Activated CD4-positive, alpha-beta T cell treated with anti-CD3 and anti-CD28 coated beads for 4 hours (primary cell): ENCODE measurements around the gene PAPPA2.

Experiments
- DNase-seq, 2 donors: peaks; one replicate each; pipeline ENCODE4 v3.0.0-alpha.2; 2020

Gene PAPPA2

DNA sequence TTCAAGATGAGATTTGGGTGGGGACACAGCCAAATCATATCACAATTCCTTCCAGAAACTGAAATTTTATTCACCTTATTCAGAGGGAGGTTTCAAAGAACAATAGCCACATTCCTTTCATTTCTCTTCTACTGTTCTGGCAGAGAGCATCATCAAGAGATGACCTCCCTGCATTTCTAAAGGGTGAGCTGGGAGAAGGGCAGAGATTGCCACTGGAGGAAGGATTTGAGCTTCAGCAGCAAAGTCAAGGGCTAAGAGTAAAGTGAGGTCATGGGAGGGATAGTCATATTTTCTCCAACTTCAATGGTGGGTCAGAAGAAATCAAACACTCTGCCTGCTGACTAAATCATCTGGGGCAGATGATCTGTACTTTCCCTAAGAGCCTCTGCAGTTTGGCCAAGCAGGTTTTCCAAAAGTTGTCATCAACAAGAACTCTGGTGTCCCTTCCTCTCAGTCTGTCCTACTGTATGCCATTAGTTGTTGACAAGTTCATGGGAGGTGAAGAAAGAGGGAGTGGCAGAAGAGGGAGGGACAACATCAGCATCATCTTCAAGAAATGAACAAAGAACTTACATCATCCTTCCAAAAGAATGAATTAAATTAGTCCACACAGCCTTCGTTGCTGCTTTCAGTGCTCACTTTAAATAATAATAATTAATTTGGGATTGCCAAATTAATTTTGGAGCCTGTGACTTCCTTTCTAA is 403.2 kb downstream of the PAPPA2 start:
- no peak for DNase-seq

GRCh38 chr1:176869577-176869976 is 406.6 kb downstream of the PAPPA2 start:
- no peak for DNase-seq

DNA sequence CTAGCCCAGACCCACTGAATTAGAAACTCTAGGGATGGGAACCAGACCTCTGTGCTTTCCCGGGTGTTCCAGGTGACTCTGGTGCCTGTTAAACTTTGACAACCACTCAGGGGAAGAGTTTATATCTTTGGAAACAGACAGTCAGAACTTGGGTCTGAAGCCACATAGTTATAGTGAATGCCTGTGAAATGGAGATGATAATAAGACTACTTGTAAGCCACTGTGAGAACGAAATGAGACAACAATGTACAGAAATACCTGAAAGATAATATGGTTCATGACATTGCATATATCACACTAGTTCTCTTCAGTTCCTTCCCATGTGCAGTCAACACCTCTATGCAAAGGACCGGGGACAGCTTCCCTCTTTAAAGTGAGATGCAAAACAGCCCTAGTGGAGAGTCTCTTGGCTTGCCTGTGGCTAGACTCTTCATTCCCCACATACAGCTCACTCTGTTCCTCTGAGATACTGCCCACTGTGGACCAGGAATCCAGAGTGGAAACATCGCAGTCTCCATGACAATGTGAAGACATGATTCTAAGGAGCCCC is 414.1 kb downstream of the PAPPA2 start:
- DNase-seq = no peak

GRCh38 chr1:176877557-176877956 is 414.6 kb downstream of the PAPPA2 start:
- no peak for DNase-seq

DNA sequence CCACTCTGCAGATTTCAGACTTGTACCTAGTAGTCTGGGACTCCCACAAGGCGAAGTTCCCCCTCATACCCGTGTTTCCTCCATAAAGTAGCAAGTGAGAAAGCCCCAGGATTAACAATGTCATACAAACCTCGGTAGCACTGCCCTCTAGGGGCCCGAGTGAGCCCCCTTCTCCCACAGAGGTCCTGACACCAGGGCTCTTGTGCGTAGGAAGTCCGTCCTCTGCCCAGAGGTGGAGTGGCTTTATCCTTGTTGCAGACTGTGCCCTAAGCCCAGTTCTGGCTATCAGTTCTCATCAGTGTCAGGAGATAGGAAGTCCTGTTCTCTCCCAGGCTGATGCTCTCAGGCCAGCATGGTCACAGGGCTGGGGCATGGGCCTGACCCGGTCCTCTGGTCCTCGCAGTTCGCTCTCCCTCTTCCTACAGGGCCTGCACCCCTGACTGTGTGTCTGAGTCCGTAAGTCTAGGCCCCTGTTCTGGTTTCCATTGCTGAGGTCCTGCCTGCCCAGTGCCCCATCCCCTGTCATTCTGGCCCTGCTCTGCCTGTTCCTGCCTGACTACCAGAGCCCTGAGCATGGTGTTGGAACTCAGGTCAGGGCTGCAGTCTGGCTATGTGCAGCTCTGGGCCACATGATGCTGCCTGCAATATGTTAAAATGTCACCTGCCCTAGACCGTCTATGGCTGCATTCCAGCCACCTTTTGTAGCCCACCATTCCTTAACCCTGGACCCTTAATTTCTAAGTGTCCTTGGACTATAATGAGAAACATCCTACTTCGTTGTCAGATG is 416.0 kb downstream of the PAPPA2 start:
- no peak for DNase-seq

DNA sequence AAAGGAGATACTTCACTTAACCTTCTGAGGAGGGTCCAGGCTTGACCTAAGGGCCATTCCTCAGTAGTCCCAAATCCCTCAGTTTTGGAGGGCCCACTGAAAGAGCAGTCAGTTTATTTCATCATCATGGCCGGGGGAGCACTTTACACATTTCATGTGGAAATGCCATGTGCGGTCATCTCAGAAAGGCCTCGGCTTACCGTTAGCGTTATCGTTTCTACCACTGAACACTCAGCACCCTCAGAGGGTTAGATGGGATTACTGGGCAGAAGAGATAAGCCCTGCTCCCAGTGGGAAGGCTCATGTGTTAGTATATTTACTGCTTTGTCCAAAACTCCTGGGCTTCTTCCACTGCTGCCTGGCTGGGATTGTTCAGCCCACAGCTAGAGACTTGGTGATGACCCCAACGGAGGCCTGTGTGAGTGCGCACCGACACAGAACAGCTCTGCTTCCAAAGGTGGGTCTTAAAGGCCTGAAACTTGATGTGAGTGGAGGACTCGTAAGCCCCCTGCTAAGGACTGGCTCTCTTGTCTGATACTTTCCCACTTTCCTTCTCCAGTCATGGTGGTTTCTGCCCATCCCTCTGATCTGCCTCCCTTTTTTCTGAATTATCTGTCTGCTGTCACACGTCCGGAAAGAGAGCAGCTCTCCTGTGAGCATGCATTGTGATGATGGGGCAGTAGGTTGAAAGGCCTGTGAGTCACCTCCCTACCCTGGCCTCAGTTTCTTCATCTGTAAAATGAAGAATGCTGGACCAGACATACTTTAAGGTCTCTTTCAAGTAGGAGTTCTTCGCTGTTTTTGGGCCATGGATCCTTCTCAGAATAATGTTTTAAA is 417.0 kb downstream of the PAPPA2 start:
- DNase-seq = no peak

GRCh38 chr1:176880955-176881595 is 418.1 kb downstream of the PAPPA2 start:
- peak in 1 of 2 donors; percentile 11 for DNase-seq

DNA sequence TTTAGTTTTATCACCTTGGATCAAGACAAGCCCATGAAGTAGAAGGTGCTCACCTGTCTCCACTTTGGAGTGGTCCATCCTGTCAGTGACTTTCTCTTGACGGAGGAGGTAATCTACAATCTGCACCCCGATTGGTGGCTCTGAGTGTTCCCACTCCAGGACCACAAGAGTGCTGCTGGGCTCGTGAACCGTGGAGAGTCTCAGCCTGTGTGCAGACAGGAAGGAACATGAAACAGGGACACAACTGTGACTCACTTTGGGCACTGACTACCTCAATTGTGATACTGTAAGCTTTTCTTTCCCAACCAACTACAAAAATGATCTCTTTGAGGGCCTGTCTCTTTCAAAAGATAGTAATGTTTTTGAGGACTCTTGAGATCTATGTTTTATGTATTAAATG is 421.3 kb downstream of the PAPPA2 start:
- no peak for DNase-seq

DNA sequence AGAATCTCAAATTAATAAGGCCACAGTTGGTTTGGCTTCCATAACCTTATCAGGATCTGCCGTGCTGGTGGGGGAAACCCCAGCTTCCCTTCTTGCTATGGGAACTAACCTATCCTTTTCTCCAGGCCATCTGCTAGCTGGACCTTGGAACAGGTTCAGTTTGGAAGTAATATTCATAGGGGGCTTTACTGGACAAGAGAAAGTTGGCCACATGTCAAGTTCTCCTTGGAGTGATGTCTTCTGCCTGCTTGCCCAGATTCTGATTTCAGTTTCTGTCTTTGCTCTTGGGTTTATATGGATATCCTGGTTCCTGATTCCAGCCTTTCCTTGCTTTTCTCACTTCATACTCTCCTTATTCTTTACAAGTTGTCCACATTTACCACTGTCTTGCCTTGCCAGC is 421.9 kb downstream of the PAPPA2 start:
- no peak for DNase-seq

- DNase-seq = no peak
Observed at GRCh38 chr1:176885341-176885740, 422.4 kb downstream of the PAPPA2 start.

DNA sequence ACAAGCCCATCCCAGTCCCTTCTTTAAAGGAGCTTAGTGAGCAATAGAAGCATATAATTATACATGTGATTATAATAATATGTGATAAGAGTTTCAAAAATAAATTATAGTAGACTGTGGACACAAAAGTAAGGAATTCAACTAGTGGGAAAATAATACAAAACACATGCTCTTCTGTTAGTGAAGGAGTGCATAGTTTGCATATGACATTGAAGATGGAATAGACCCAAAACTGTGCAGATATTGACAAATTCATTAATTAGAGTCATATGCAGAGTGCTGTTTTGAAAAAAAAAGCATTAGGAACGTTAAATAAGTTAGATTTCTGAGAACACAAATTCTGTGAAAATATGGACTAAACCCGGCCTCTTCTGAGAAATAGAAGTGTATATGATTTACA is 422.8 kb downstream of the PAPPA2 start:
- no peak for DNase-seq

- DNase-seq = no peak
Observed at GRCh38 chr1:176888471-176889032, 425.6 kb downstream of the PAPPA2 start.

DNA sequence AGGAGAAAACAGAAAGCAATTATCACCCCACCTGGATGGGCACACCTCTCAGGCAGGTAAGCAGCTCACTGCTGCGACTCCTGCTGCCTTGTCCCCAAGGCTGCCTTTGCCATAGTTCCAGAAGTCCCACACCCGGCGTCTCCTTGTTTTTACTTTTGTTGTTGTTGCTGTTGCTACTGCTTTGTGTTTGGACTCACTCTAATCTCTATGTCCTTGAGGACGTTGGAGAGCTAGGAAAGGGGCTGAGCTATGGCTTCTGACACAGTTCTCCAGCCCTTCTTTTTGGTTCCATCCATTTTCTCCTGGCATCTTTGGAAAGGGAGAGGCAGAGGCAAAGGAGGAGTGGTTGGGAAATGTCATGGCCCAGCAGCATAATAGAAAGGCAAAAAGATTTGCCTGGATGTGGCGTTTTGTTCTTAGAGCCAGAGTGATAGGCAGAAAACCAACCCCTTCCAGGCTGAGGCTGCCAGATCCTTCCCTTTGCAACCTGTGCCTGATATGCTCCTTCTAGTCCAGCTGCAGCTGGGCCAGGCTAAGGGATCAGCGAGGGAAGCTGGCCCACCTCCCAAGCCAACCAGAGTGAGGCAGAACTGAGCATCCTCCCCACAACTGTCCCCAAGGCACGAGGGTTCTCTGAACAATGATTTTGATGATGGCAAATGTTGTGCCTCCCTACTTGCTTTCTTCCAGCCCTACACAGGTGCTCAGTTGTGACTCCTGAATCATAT is 430.8 kb downstream of the PAPPA2 start:
- no peak for DNase-seq

DNA sequence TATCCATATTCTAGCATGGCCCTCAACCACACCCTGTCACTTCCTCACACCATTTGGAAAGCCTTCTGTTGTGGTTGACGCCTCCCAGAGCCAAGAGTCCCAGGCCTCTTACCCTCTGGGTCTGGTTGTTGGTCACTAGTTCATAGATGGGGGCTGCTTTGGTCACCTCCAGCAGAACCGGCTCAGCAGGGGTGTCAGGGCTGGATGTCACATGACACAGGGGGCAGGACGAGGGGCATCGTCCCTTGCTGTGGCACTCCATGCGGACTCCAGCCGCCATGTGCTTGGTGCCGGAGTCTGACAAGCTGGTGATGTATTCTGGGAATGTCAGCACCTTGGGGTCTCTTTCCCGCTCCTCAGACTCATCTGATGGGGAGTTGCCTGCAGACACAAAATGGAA is 431.5 kb downstream of the PAPPA2 start:
- no peak for DNase-seq
